Measurements from ENCODE around the gene COL4A2. TPM values are rescaled to one million over a fixed set of nuclear protein-coding genes. Genes with fewer than 3 reads are reported as not detected.

Gene COL4A2
- total and polyA plus RNA-seq, 9 donors: 59.5 to 171 (median 136) TPM

DNA sequence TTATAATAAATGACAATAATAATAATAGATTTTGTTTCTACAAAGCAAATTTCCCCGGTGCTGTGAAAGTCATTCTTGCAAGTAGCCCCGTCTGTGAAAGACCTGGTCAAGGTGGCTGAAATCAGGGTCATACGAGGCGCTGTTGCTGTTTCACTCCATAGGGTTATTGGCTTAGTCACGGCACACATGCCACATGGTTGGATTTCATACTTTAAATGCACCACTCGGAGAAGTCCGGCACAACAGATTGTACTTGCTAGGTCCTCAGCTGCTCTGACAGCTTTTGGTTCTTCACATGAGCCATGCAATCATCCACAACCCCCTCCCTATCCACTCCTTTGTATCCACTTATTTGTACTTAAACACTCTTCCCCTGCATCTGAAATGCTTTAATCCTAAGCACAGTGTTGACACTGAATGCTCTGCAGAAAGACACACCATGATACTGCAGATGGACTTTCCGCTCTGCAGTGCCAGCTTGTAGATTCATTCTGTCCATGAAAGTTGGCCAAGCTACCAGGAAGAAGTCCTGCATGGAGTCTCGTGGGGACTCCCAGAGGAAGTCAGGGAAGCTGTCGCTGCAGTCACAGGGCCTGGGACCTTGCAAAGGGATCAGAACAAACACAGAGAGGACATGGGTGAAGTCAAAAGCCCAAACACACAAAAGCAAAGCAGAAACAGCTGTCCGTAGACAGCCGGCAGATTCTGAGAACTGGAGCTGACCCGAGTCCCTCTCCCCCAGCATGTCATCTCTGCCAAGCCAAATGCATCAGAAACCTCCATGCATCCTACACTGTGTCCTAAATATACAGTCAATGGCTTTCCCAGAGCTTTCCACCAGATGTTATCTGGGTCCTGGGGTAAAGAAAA, 124.6 kb downstream of the COL4A2 start:
- 83 to 87% (median 84%) methylated on average over 13 of the region's 13 CpGs for WGBS, 3 donors
- Histone ChIP-seq H3K4me1 (ENCODE audit: insufficient read depth) (no peaks in the 10 kb centered on the region), H3K4me3 (no peak overlapping the region), H3K27me3 (no peaks in the 10 kb centered on the region), H3K27ac (no peak overlapping the region), H3K9me3 (no peaks in the 10 kb centered on the region), H3K36me3 (no peaks in the 10 kb centered on the region)
- intact Hi-C loops (cut with DNase I): no loop called here
- DNase-seq: no peak
- TF ChIP-seq, protein P1, sequence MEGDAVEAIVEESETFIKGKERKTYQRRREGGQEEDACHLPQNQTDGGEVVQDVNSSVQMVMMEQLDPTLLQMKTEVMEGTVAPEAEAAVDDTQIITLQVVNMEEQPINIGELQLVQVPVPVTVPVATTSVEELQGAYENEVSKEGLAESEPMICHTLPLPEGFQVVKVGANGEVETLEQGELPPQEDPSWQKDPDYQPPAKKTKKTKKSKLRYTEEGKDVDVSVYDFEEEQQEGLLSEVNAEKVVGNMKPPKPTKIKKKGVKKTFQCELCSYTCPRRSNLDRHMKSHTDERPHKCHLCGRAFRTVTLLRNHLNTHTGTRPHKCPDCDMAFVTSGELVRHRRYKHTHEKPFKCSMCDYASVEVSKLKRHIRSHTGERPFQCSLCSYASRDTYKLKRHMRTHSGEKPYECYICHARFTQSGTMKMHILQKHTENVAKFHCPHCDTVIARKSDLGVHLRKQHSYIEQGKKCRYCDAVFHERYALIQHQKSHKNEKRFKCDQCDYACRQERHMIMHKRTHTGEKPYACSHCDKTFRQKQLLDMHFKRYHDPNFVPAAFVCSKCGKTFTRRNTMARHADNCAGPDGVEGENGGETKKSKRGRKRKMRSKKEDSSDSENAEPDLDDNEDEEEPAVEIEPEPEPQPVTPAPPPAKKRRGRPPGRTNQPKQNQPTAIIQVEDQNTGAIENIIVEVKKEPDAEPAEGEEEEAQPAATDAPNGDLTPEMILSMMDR (IDR thresholded peaks at IDR 0.05): no peak
- no peak for TF ChIP-seq EP300 (IDR thresholded peaks at IDR 0.05)
- TF ChIP-seq POLR2A (IDR thresholded peaks at IDR 0.05): no peak

DNA sequence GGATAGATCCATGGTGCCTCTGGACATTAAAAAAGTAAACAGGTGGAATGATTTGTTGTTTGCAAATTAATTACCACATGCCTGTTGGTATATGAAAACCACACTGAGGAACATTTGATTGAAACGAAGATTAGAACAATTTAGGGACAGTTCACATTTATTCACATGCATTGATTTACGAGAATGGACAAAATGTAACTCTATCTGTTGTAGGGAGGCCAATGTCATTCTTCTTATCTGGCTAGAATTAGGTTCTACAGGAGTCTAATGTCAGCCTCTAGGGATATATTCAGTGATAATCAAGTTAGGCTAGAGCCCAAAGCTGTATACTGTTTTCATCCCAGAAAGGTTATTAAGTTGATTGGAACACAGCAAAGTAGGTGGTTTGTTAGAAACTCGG, 125.4 kb downstream of the COL4A2 start:
- no peak for DNase-seq
- no peaks in the 10 kb centered on the region for H3K27me3 ChIP-seq
- H3K27ac ChIP-seq: no peak overlapping the region
- TF ChIP-seq POLR2A (IDR thresholded peaks at IDR 0.05) (no peak), EP300 (IDR thresholded peaks at IDR 0.05) (no peak)
- TF ChIP-seq, protein P1 (IDR thresholded peaks at IDR 0.05): no peak
- H3K4me3 ChIP-seq: no peak overlapping the region
- no peaks in the 10 kb centered on the region for H3K9me3 ChIP-seq
- intact Hi-C loops (cut with DNase I): no loop called here
- 79 to 86% (median 84%) methylated on average over 3 of the region's 3 CpGs for WGBS, 3 donors
- no peaks in the 10 kb centered on the region for H3K4me1 ChIP-seq (ENCODE audit: insufficient read depth)
- H3K36me3 ChIP-seq: no peaks in the 10 kb centered on the region

DNA sequence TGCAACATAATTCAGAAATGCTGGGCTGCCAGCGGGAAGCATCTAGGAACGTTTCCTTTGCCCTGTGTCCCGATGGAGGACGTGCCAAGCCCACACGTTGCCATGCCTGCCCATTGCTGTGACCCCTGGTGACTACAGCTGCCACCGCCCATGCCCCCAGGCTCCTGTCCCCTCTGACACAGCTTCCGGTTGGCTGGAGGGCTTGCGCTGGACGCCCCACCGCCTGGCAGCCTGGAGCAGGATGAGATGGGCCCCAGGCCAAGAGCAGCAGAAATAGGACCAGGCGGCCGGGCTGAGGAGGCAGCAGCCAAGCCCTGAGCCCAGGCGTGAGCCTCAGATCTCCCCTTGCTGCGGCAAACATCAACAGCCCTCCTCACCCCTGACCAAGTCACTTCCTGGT, 125.9 kb downstream of the COL4A2 start:
- no peaks in the 10 kb centered on the region for H3K36me3 ChIP-seq
- intact Hi-C loops (cut with DNase I): no loop called here

DNA sequence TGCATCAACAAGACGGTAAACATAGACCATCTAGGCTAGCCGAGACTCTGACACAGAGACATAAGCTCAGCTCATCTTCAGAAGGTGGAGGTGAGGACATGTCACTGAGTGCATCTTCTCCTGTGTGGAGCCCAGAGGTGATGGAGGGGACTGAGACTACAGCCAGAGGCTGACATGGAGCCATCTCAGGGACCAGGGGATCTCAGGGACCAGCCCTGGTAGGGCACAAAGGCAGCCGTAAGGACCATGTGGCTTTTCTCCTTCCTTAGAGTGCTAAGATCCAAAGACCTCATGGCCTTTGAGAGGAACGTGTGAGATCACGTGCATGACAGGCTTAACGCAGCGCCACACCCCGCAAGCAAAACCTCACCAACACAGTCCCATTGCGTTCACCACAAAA, 127.5 kb downstream of the COL4A2 start:
- intact Hi-C loops (cut with DNase I): no loop called here
- no peaks in the 10 kb centered on the region for H3K27me3 ChIP-seq
- no peak overlapping the region for H3K27ac ChIP-seq
- no peak overlapping the region for H3K4me3 ChIP-seq
- TF ChIP-seq, protein P1 (IDR thresholded peaks at IDR 0.05): no peak
- no peak for TF ChIP-seq EP300 (IDR thresholded peaks at IDR 0.05)
- TF ChIP-seq POLR2A (IDR thresholded peaks at IDR 0.05): no peak
- WGBS, 3 donors: 87 to 93% (median 92%) methylated on average over 9 of the region's 9 CpGs
- H3K36me3 ChIP-seq: no peaks in the 10 kb centered on the region
- H3K4me1 ChIP-seq (ENCODE audit: insufficient read depth): no peaks in the 10 kb centered on the region
- H3K9me3 ChIP-seq: no peaks in the 10 kb centered on the region
- no peak for DNase-seq

More for the DNA sequence above, 125.9 kb downstream of the COL4A2 start:
- no peak overlapping the region for H3K27ac ChIP-seq
- no peaks in the 10 kb centered on the region for H3K4me1 ChIP-seq (ENCODE audit: insufficient read depth)
- H3K27me3 ChIP-seq: no peaks in the 10 kb centered on the region
- WGBS, 3 donors: 58 to 79% (median 71%) methylated on average over 14 of the region's 14 CpGs
- no peak for DNase-seq
- no peaks in the 10 kb centered on the region for H3K9me3 ChIP-seq
- TF ChIP-seq POLR2A (IDR thresholded peaks at IDR 0.05): no peak
- no peak for TF ChIP-seq EP300 (IDR thresholded peaks at IDR 0.05)
- TF ChIP-seq, protein P1 (IDR thresholded peaks at IDR 0.05): no peak
- no peak overlapping the region for H3K4me3 ChIP-seq

Measured in ovary (tissue), 9 donors.